Neural crest cell (in vitro differentiated cells): ENCODE results near the gene FKBP5. TPM values are rescaled to one million over a fixed set of nuclear protein-coding genes. Genes with fewer than 3 reads are reported as not detected.

Experiments used
- DNase-seq: peaks from one replicate; pipeline ENCODE4 v3.0.0; 2021; ENCODE audit warnings: low read depth, mixed read lengths, low spot score
- H3K27ac Mint-ChIP-seq: one replicate; pipeline ENCODE4 v1.8.0; 2021; ENCODE audit warnings: mild to moderate bottlenecking, mixed read lengths; ENCODE audit not compliant: unreplicated experiment
- H3K27me3 Mint-ChIP-seq: 2 replicates; pipeline ENCODE4 v1.8.0; 2021; ENCODE audit warnings: low read depth, mild to moderate bottlenecking, mixed read lengths
- H3K36me3 Mint-ChIP-seq: 2 replicates; pipeline ENCODE4 v1.8.0; 2021; ENCODE audit warnings: low read depth, mild to moderate bottlenecking, mixed read lengths
- H3K4me1 Mint-ChIP-seq: 2 replicates; pipeline ENCODE4 v1.8.0; 2021; ENCODE audit warnings: mixed read lengths
- H3K4me3 Mint-ChIP-seq: one replicate; pipeline ENCODE4 v1.8.0; 2021; ENCODE audit warnings: mild to moderate bottlenecking, mixed read lengths
- H3K9me3 Mint-ChIP-seq: 2 replicates; pipeline ENCODE4 v1.8.0; 2021; ENCODE audit warnings: mixed read lengths
- total RNA-seq: library from RNA; stranded (reverse); gene quantifications from 2 replicates; pipeline ENCODE4 v1.2.1, GENCODE V29; 2021
- TF ChIP-seq, protein P1 (sequence below): fragments of 200-600 bp; sonication (generic); conservative IDR thresholded peaks from 2 replicates; pipeline ENCODE4 v1.5.0; 2021; ENCODE audit warnings: antibody characterized with exemption, mild to moderate bottlenecking

FKBP5 gene
- total RNA-seq, 1 donor from 2014 or later: 39.6 TPM

GRCh38 chr6:35725081-35725708, 36.5 kb upstream of the FKBP5 start:
- DNase-seq: no peak
- Mint-ChIP-seq H3K36me3 (no peaks in the 10 kb centered on the region), H3K27me3 (no peaks in the 10 kb centered on the region), H3K4me3 (peak overlapping the region; percentile 85), H3K27ac (peak overlapping the region; percentile 71), H3K4me1 (peaks cover 65% of the 10 kb centered on the region), H3K9me3 (no peaks in the 10 kb centered on the region)
- TF ChIP-seq, protein P1, sequence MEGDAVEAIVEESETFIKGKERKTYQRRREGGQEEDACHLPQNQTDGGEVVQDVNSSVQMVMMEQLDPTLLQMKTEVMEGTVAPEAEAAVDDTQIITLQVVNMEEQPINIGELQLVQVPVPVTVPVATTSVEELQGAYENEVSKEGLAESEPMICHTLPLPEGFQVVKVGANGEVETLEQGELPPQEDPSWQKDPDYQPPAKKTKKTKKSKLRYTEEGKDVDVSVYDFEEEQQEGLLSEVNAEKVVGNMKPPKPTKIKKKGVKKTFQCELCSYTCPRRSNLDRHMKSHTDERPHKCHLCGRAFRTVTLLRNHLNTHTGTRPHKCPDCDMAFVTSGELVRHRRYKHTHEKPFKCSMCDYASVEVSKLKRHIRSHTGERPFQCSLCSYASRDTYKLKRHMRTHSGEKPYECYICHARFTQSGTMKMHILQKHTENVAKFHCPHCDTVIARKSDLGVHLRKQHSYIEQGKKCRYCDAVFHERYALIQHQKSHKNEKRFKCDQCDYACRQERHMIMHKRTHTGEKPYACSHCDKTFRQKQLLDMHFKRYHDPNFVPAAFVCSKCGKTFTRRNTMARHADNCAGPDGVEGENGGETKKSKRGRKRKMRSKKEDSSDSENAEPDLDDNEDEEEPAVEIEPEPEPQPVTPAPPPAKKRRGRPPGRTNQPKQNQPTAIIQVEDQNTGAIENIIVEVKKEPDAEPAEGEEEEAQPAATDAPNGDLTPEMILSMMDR: no peak

DNA sequence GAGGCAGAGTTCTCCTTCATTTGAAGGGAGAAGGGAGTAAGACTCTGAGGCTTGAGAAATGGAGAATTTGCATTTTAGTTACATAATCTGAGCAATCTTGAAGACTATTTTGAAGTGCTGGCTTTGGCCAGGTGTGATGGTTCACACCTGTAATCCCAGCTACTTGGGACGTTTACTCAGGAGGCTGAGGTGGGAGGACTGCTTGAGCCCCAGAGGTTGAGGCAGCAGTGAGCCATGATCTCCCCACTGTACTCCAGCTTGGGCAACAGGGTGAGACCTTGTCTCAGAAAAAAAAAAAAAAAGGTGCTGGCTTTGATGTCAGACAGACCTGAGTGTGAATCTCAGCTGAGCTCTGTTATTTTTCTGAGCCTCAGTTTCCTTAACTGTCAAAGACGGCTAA, 35.8 kb upstream of the FKBP5 start:
- Mint-ChIP-seq H3K9me3 (no peaks in the 10 kb centered on the region), H3K36me3 (no peaks in the 10 kb centered on the region), H3K27ac (no peak overlapping the region), H3K4me3 (peak overlapping the region; percentile 38), H3K4me1 (peaks cover 68% of the 10 kb centered on the region), H3K27me3 (no peaks in the 10 kb centered on the region)
- TF ChIP-seq, protein P1: no peak
- DNase-seq: no peak

DNA sequence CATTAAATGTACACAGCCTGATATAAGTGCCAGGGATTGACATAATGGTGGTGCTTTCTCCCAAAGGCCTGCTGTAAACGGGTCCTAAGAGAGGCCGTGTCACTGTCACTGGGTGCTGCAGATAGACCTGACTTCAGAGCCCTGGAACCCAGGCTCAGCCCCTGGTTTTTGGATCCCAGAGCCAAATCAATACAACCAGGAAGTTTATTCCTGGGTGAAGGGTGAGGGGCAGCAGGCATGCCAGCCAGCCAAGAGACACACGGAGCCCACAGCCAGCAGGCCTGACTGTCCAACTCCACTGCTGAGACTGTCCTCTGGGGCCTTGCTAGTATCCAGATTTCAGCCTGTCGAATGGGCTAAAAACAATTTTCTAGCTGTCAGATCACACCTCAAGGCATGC, 35.3 kb upstream of the FKBP5 start:
- Mint-ChIP-seq H3K27me3 (no peaks in the 10 kb centered on the region), H3K27ac (no peak overlapping the region), H3K36me3 (no peaks in the 10 kb centered on the region), H3K9me3 (no peaks in the 10 kb centered on the region), H3K4me3 (peak overlapping the region; percentile 38), H3K4me1 (peaks cover 68% of the 10 kb centered on the region)
- no peak for DNase-seq
- TF ChIP-seq, protein P1: no peak

- H3K9me3 Mint-ChIP-seq: no peaks in the 10 kb centered on the region
- H3K36me3 Mint-ChIP-seq: no peaks in the 10 kb centered on the region
- no peaks in the 10 kb centered on the region for H3K27me3 Mint-ChIP-seq
- peak overlapping the region; percentile 29 for H3K4me3 Mint-ChIP-seq
- H3K4me1 Mint-ChIP-seq: peaks cover 70% of the 10 kb centered on the region
- no peak for DNase-seq
- TF ChIP-seq, protein P1: no peak
- H3K27ac Mint-ChIP-seq: no peak overlapping the region
These were observed 34.9 kb upstream of the FKBP5 start for GRCh38 chr6:35723587-35723986.

DNA sequence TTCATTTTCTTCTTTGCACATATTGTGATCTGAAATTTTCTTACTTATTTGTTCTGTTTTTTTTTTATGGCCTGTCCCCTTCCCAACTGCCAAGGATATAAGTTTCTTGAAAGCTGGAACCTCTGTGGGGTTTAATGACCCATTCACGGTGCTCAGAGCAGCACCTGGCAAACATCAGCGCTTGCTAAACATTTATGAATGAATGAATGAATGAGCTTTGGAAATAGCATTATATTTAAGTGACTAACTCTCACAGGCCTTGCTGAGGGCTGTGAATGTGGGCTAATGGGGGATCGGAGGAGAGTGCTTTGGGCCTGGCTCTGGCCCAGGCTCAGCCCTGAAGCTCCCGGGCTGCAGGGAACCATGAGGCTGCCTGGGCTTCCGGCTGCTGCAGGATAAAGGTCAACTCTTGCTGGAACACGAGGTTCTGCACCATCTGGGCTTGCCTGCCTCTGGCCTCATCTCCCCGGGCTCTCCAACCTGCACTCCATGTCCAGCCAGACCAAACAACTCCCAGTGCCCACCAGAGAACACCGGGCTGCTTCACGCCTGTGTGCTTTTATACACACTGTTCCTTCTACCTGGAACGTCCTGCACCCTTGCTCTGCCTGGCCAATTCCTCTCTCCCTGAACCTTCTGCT, 33.5 kb upstream of the FKBP5 start:
- Mint-ChIP-seq H3K4me1 (peaks cover 75% of the 10 kb centered on the region), H3K27ac (no peak overlapping the region), H3K27me3 (no peaks in the 10 kb centered on the region), H3K36me3 (no peaks in the 10 kb centered on the region), H3K4me3 (peak overlapping the region; percentile 55), H3K9me3 (no peaks in the 10 kb centered on the region)
- no peak for DNase-seq
- TF ChIP-seq, protein P1: no peak
